ENCODE data around the gene PPP1R10. TPM values are rescaled to one million over a fixed set of nuclear protein-coding genes. Genes with fewer than 3 reads are reported as not detected.
A peak's percentile ranks its signal among the peaks of the same experiment; 100 is the strongest.

Gene PPP1R10
- total RNA-seq, 4 donors from 2014 or later: 49.1 to 72.2 (median 57.0) TPM

DNA sequence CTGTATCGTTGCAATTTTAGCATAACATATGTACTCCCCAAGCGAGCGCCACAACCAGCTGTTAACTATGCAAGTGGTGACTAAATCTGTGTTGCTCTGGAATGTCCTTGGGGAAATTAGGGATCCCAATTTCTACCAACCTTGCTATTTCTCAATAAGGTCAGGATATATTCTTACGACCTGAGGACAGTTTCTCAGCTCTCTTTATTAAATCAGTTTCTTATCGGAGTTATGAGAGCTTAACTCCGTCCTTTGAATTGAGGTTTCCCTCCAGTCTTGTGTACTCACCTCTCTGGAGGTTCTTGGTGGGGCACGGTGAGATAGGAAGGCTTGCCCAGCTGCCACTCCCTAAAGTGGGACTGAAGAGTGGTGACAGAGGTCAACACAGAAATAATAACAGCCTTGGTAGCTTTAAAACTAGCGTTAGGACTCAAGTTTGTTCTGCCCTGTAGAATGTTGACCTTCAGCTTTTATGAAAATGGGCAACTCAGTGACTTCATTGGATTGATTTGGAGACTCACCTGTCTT, 1.3 kb upstream of the PPP1R10 start:
- intact Hi-C loops (cut with DNase I): no loop called here
- Histone ChIP-seq H3K4me3 (replicated peaks in 1 of 3) (peak overlapping the region; percentile 48 to 57 (median 52)), H3K27ac (peak overlapping the region; percentile 91 to 98 (median 93)), H3K27me3 (no peaks in the 10 kb centered on the region), H3K9me3 (no peaks in the 10 kb centered on the region), H3K36me3 (peaks cover 37 to 40% of the 10 kb centered on the region in 2 donors), H3K4me1 (peaks cover 23 to 26% of the 10 kb centered on the region in 2 donors)
- DNase-seq: no peak
- TF ChIP-seq, protein P1, sequence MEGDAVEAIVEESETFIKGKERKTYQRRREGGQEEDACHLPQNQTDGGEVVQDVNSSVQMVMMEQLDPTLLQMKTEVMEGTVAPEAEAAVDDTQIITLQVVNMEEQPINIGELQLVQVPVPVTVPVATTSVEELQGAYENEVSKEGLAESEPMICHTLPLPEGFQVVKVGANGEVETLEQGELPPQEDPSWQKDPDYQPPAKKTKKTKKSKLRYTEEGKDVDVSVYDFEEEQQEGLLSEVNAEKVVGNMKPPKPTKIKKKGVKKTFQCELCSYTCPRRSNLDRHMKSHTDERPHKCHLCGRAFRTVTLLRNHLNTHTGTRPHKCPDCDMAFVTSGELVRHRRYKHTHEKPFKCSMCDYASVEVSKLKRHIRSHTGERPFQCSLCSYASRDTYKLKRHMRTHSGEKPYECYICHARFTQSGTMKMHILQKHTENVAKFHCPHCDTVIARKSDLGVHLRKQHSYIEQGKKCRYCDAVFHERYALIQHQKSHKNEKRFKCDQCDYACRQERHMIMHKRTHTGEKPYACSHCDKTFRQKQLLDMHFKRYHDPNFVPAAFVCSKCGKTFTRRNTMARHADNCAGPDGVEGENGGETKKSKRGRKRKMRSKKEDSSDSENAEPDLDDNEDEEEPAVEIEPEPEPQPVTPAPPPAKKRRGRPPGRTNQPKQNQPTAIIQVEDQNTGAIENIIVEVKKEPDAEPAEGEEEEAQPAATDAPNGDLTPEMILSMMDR (IDR thresholded peaks at IDR 0.05): no peak
- no peak for TF ChIP-seq POLR2A (IDR thresholded peaks at IDR 0.05)
- 10 to 12% methylated on average over 8 of the region's 8 CpGs for WGBS, 2 donors

DNA sequence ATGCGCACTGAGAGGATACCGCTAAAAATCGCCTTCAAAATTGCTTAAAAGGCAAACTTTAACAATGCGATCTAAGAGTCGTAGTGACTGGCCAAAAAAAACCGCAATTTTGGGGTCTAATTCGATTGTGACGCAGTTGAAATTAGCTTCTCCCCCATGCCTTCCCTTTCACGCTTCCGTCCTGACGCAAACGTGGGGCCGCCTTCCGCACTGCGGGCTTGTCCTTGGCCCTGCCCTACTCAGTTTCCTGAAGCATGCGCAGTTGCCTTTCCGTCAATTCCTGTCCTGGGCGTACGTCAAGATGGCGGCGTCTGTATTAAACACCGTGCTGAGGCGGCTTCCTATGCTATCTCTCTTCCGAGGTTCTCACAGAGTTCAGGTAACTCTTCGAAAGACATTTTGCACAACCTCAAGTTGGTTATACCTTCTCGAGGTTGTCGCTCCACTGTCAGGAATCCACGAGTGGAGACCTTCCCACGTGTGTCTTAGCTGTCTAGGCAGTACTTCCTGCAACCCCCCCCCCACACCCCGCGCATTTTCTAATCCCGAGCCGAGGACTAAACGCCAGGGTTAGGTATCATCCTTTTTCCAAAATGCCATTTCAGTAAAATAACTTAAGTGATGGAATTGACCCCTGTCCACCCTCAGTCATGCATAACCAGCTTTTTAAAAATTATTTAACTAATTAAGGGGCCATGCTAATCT, 674 bp upstream of the PPP1R10 start, which contains the start of gene MRPS18B:
Gene MRPS18B, plus strand, starts transcription at position 276 of the 705 bp plus-strand sequence. Its CDS starts 26 bp downstream, at position 302.
- intact Hi-C loops (cut with DNase I): no loop called here
- TF ChIP-seq, protein P1 (IDR thresholded peaks at IDR 0.05): no peak
- peak; percentile 19 to 84 for TF ChIP-seq POLR2A (IDR thresholded peaks at IDR 0.05)
- no peaks in the 10 kb centered on the region for H3K27me3 ChIP-seq
- peak within 1 kb of the TSS; percentile 97 to 100 (median 98) for H3K27ac ChIP-seq
- peak; percentile 98 to 99 for DNase-seq
- H3K4me3 ChIP-seq (replicated peaks in 1 of 3): peak within 1 kb of the TSS; percentile 74 to 88 (median 87)
- 0 to 1% methylated on average over 34 of the region's 34 CpGs for WGBS, 2 donors
- H3K4me1 ChIP-seq: peaks cover 30 to 32% of the 10 kb centered on the region in 2 donors
- peaks cover 35 to 37% of the 10 kb centered on the region in 2 donors for H3K36me3 ChIP-seq
- no peaks in the 10 kb centered on the region for H3K9me3 ChIP-seq

DNA sequence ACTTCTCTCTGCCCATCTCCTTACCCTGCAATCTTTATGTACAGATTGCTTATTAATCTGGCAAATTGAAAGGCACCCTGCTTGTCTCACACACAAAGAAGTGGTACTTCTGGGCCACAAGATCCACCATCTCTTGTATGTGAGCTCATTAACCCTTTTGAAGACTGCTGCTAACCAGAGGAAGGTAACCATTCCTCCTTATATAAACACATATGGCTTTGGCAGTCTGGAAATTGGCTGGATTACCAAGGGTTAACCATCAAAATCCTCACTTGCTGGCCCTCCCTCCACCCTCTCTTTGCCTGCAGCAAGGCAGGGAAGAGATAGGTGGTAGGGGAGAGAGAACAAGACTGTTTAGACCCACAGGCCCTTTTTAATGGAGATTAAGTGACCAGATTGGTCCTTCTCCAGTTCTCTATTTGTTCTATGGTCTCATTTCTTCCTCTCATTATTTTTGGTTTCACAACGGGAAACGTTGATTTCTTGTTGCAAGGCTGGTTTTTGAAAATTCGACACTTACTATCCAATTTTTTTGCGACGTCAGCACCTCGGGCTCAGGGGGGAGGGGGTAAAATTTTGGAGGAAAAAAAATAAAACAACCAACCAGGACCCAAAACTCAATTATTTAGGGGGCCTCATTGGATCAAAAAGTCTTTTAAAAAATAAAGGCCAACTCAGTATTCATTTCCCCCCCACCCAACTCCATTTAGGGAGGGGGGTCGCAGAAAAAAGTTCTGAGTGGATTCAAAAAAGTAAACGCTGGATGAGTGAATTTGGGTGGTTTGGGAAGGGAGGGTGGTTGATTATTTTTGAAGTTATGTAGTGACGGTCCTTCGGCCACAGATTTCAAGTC, 859 bp downstream of the PPP1R10 start:
- 0 to 1% methylated on average over 10 of the region's 10 CpGs for WGBS, 2 donors
- Histone ChIP-seq H3K4me3 (replicated peaks in 1 of 3) (peak overlapping the region; percentile 74 to 88 (median 87)), H3K27ac (peak overlapping the region; percentile 97 to 100 (median 98)), H3K36me3 (peaks cover 26 to 27% of the 10 kb centered on the region in 2 donors), H3K9me3 (no peaks in the 10 kb centered on the region), H3K27me3 (no peaks in the 10 kb centered on the region), H3K4me1 (peaks cover 43 to 44% of the 10 kb centered on the region in 2 donors)
- intact Hi-C loops (cut with DNase I): no loop called here
- no peak for DNase-seq
- TF ChIP-seq, protein P1 (IDR thresholded peaks at IDR 0.05): no peak
- TF ChIP-seq POLR2A (IDR thresholded peaks at IDR 0.05): no peak

DNA sequence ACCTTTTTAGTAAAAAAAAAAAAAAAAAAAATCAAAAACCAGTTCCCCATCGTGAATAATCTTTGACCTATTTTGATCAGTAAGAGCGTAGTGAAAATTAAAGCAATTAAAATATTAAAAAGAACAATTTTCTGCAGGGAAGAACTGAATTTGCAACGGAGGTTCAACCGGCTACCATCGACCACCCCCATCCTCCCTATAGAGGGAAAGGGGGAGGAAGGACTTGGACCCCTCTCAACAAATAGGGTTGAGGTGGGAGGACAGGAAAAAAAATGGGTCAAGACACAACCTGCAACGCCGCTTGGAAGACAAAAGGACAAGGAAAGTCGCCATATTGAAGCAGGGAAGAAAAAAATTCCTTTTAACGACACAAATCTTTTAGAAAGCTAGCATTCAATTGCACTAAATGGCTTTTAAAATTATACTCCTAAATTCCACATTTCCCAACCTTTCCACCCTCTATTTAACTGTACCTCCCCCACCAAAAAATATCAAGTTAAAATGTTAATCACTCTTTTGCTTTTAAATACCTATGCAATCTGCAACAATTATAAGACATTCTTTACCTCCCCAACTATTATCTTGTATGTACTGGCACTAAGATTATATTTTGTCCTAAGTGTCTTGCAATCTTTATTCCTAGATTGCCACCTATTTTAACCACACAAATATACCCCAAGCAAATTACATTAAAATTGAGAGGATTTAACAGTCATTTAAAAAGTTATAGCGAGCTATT, 1.7 kb downstream of the PPP1R10 start:
- WGBS, 2 donors: 0% methylated on average over 10 of the region's 10 CpGs
- intact Hi-C loops (cut with DNase I): no loop called here
- Histone ChIP-seq H3K4me1 (peaks cover 51 to 52% of the 10 kb centered on the region in 2 donors), H3K36me3 (peaks cover 19 to 20% of the 10 kb centered on the region in 2 donors), H3K27me3 (no peaks in the 10 kb centered on the region), H3K9me3 (no peaks in the 10 kb centered on the region), H3K4me3 (replicated peaks in 1 of 3) (peak overlapping the region; percentile 74 to 88 (median 87)), H3K27ac (peak overlapping the region; percentile 97 to 100 (median 98))
- TF ChIP-seq, protein P1 (IDR thresholded peaks at IDR 0.05): no peak
- no peak for TF ChIP-seq POLR2A (IDR thresholded peaks at IDR 0.05)
- peak; percentile 46 to 52 for DNase-seq

Data from thyroid gland (tissue), 4 donors.